GM13977 (cell line): ENCODE results near the gene MET.

Experiments
- DNase-seq: peaks from one replicate; pipeline ENCODE4 v3.0.0; 2012; ENCODE audit warnings: low spot score
- CTCF ChIP-seq: IDR thresholded peaks from 2 replicates; pipeline ENCODE4 v1.5.1; 2012; ENCODE audit warnings: mild to moderate bottlenecking, control low read depth; ENCODE audit not compliant: insufficient read depth; ENCODE audit errors: extremely low read depth, missing control alignments
- in situ Hi-C: fragments of 300-500 bp; cut with MboI; formaldehyde crosslinking; loops from one replicate; pipeline ENCODE4 v1.12.0; 2022; ENCODE audit warnings: low sequenced_read_pairs, low pct_unique_long_range_greater_than_20kb, mixed read lengths, inconsistent platforms; ENCODE audit not compliant: unreplicated experiment

Gene MET

GRCh38 chr7:116728413-116728812, 56.4 kb downstream of the MET start:
- no peak for DNase-seq
- in situ Hi-C loops: no loop called here
- no peak for TF ChIP-seq CTCF

- TF ChIP-seq CTCF: no peak
- DNase-seq: no peak
- in situ Hi-C loops: no loop called here
Observed at GRCh38 chr7:116730097-116731022, 58.4 kb downstream of the MET start.

- DNase-seq: no peak
- no peak for TF ChIP-seq CTCF
- in situ Hi-C loops: no loop called here
Observed at GRCh38 chr7:116731023-116731395, 59.0 kb downstream of the MET start.

GRCh38 chr7:116731445-116732335, 59.7 kb downstream of the MET start:
- in situ Hi-C loops: no loop called here
- no peak for TF ChIP-seq CTCF
- DNase-seq: no peak

- no peak for DNase-seq
- in situ Hi-C loops: no loop called here
- TF ChIP-seq CTCF: no peak
Observed at GRCh38 chr7:116732788-116733694, 61.0 kb downstream of the MET start.

- TF ChIP-seq CTCF: no peak
- DNase-seq: no peak
- in situ Hi-C loops: no loop called here
Observed at GRCh38 chr7:116733924-116734580, 62.1 kb downstream of the MET start.
